ENCODE data around the gene SLC36A3. TPM values are rescaled to one million over a fixed set of nuclear protein-coding genes. Genes with fewer than 3 reads are reported as not detected.

The SLC36A3 gene
- total RNA-seq, 1 experiment from 2014 or later, result not detected

DNA sequence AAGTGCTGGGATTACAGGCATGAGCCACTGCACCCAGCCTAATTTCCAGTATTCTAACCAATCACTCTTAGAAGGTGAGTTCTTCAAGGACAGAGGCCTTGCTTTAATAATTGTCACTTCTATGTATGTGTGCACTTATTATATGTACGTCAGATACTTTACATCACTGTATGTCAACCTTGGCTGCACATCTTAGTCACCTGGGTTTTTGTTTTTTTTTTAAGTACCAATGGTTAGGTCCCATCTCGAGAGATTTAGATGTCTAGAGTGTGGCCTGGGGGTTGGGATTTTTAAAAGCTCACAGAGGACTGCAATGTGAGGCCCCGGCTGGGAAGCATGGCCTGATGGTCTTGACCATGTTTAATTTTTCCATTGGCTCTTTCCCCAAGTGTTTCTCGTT is 60.4 kb downstream of the SLC36A3 start:
- Histone ChIP-seq H3K27me3 (ENCODE audit: insufficient read depth, low read length) (no peaks in the 10 kb centered on the region), H4K20me1 (ENCODE audit: insufficient read depth) (no peaks in the 10 kb centered on the region), H3K9me2 (ENCODE audit: insufficient read depth) (no peaks in the 10 kb centered on the region), H3K27ac (ENCODE audit: low read depth, low read length) (no peak overlapping the region), H3K4me2 (ENCODE audit: low read length) (no peak overlapping the region), H3K9ac (ENCODE audit: low read length) (no peak overlapping the region), H3K4me1 (ENCODE audit: control insufficient read depth in 1 of 2, insufficient read depth in 2 of 2, low read length in 2 of 2) (peaks cover 8 to 9% of the 10 kb centered on the region in 2 experiments; a peak in 2 of 4 replicates), H2AFZ (ENCODE audit: low read depth, low read length, poor library complexity, severe bottlenecking) (no peak overlapping the region), H3K79me2 (ENCODE audit: insufficient read depth, low read length) (no peaks in the 10 kb centered on the region), H3K9me3 (ENCODE audit: control insufficient read depth in 1 of 2, insufficient read depth in 1 of 2, low read depth in 1 of 2, low read length in 2 of 2) (no peaks in the 10 kb centered on the region), H3K4me3 (replicated peaks in 1 of 2; ENCODE audit: low read depth in 1 of 2, low read length in 2 of 2) (no peak overlapping the region), H3K36me3 (ENCODE audit: control insufficient read depth in 1 of 2, insufficient read depth in 2 of 2, low read length in 2 of 2) (no peaks in the 10 kb centered on the region)
- CTCF ChIA-PET, result no interaction called here
- TF ChIP-seq RAD21 (IDR thresholded peaks at IDR 0.05; ENCODE audit: low read depth) (no peak), POLR2A (IDR thresholded peaks at IDR 0.05; ENCODE audit: borderline replicate concordance, extremely low read depth, insufficient read depth, insufficient read length) (no peak), ELF1 (IDR thresholded peaks at IDR 0.05; ENCODE audit: borderline replicate concordance, low read depth) (no peak)
- no TSS peak for BruUV-seq (replicated peaks)
- intact Hi-C loops (cut with micrococcal nuclease), result no loop called here
- DNase-seq (ENCODE audit: low read depth, low spot score), result no peak
- POLR2A ChIA-PET, result interaction anchor here (2.6 kb wide), 1 partner anchor 9 kb away, joined by 8 read pairs; the partner anchor contains the start of gene GM2A
- RAD21 ChIA-PET (ENCODE audit: low non-redundant PET in 1 of 2, low total read pairs in 2 of 2, uncharacterized antibody in 2 of 2, unreplicated experiment in 2 of 2), result no interaction called here
- no peak for ATAC-seq

DNA sequence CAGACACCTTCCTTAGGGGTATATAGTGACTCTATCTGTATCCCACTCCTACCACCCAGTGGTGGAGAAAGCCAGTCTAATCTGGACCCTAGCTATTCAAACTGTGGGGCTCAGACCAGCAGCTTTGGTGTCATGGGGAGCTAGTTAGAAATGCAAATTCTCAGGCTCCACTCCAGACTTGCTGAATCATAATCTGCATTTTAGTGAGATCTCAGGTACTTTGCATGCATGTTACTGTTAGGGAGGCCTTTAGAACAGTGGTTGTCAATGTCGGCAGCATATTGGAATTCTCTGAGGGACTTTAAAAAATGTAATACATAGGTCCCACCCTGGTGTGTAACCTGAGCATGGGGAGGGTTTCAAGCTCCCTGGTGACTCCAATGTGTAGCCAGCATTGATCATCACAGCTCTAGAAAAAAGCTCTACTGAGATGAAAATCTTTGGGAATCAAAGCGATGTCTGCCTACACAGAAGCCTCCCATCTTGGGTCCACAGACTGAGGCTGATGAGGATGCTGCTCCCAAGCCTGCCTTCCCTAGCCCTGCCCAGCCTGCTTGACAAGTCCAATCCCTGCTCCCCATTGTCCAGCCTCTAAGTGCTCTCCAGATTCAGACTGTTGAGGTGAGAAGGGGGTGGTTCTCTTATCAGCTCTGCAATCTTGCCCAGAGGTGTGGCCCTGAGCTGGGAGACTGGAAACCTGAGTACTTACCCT is 62.5 kb downstream of the SLC36A3 start:
- ATAC-seq (peak; percentile 35; the same call in 1 of the 2 replicates), DNase-seq (ENCODE audit: low read depth, low spot score) (no peak)
- Histone ChIP-seq H3K27me3 (ENCODE audit: insufficient read depth, low read length) (no peaks in the 10 kb centered on the region), H3K4me1 (ENCODE audit: control insufficient read depth in 1 of 2, insufficient read depth in 2 of 2, low read length in 2 of 2) (peaks cover 8 to 9% of the 10 kb centered on the region in 2 experiments; a peak in 2 of 4 replicates), H3K36me3 (ENCODE audit: control insufficient read depth in 1 of 2, insufficient read depth in 2 of 2, low read length in 2 of 2) (no peaks in the 10 kb centered on the region), H3K4me2 (ENCODE audit: low read length) (no peak overlapping the region), H3K9me2 (ENCODE audit: insufficient read depth) (no peaks in the 10 kb centered on the region), H3K79me2 (ENCODE audit: insufficient read depth, low read length) (no peaks in the 10 kb centered on the region), H3K9ac (ENCODE audit: low read length) (no peak overlapping the region), H2AFZ (ENCODE audit: low read depth, low read length, poor library complexity, severe bottlenecking) (no peak overlapping the region), H3K4me3 (replicated peaks in 1 of 2; ENCODE audit: low read depth in 1 of 2, low read length in 2 of 2) (no peak overlapping the region), H3K9me3 (ENCODE audit: control insufficient read depth in 1 of 2, insufficient read depth in 1 of 2, low read depth in 1 of 2, low read length in 2 of 2) (no peaks in the 10 kb centered on the region), H3K27ac (ENCODE audit: low read depth, low read length) (no peak overlapping the region), H4K20me1 (ENCODE audit: insufficient read depth) (no peaks in the 10 kb centered on the region)
- no TSS peak for BruUV-seq (replicated peaks)
- TF ChIP-seq RAD21 (IDR thresholded peaks at IDR 0.05; ENCODE audit: low read depth) (no peak), SRF (IDR thresholded peaks at IDR 0.05; ENCODE audit: low read depth) (no peak), ELF1 (IDR thresholded peaks at IDR 0.05; ENCODE audit: borderline replicate concordance, low read depth) (no peak), EZH2phosphoT487 (IDR thresholded peaks at IDR 0.05; ENCODE audit: borderline replicate concordance) (no peak), TCF7L2 (IDR thresholded peaks at IDR 0.05; ENCODE audit: borderline replicate concordance, extremely low read depth, insufficient read depth, insufficient read length) (no peak), SP1 (IDR thresholded peaks at IDR 0.05; ENCODE audit: low read depth) (no peak), EZH2 (IDR thresholded peaks at IDR 0.05) (no peak), ZFX (IDR thresholded peaks at IDR 0.05) (no peak), SIN3A (IDR thresholded peaks at IDR 0.05; ENCODE audit: low read depth) (no peak)
- TF ChIP-seq, protein P1, sequence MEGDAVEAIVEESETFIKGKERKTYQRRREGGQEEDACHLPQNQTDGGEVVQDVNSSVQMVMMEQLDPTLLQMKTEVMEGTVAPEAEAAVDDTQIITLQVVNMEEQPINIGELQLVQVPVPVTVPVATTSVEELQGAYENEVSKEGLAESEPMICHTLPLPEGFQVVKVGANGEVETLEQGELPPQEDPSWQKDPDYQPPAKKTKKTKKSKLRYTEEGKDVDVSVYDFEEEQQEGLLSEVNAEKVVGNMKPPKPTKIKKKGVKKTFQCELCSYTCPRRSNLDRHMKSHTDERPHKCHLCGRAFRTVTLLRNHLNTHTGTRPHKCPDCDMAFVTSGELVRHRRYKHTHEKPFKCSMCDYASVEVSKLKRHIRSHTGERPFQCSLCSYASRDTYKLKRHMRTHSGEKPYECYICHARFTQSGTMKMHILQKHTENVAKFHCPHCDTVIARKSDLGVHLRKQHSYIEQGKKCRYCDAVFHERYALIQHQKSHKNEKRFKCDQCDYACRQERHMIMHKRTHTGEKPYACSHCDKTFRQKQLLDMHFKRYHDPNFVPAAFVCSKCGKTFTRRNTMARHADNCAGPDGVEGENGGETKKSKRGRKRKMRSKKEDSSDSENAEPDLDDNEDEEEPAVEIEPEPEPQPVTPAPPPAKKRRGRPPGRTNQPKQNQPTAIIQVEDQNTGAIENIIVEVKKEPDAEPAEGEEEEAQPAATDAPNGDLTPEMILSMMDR (IDR thresholded peaks at IDR 0.05 in 2 of 3, conservative IDR thresholded peaks at IDR 0.05 in 1 of 3; ENCODE audit: borderline replicate concordance in 1 of 3, insufficient read depth in 1 of 3, low read depth in 2 of 3, low read length in 2 of 3), result no peak
- TF ChIP-seq, protein P2, sequence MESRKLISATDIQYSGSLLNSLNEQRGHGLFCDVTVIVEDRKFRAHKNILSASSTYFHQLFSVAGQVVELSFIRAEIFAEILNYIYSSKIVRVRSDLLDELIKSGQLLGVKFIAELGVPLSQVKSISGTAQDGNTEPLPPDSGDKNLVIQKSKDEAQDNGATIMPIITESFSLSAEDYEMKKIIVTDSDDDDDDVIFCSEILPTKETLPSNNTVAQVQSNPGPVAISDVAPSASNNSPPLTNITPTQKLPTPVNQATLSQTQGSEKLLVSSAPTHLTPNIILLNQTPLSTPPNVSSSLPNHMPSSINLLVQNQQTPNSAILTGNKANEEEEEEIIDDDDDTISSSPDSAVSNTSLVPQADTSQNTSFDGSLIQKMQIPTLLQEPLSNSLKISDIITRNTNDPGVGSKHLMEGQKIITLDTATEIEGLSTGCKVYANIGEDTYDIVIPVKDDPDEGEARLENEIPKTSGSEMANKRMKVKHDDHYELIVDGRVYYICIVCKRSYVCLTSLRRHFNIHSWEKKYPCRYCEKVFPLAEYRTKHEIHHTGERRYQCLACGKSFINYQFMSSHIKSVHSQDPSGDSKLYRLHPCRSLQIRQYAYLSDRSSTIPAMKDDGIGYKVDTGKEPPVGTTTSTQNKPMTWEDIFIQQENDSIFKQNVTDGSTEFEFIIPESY (IDR thresholded peaks at IDR 0.05; ENCODE audit: extremely low read depth, insufficient replicate concordance, low read length), result no peak
- POLR2A ChIA-PET, result interaction anchor here (1.0 to 2.6 kb wide), 2 partner anchors 11 to 18 kb away, joined by 4 to 8 read pairs; partner anchors contain the start of genes CCDC69 and GM2A
- RAD21 ChIA-PET (ENCODE audit: low non-redundant PET in 1 of 2, low total read pairs in 2 of 2, uncharacterized antibody in 2 of 2, unreplicated experiment in 2 of 2), result no interaction called here
- intact Hi-C loops (cut with micrococcal nuclease), result no loop called here
- CTCF ChIA-PET, result interaction anchor here (0.9 to 2.3 kb wide), 5 partner anchors 9 to 411 kb away, joined by 3 to 13 read pairs (median 3); partner anchors contain the start of gene GM2A
